Right cardiac atrium (tissue), 5 donors: ENCODE results near the gene ULK4. TPM values are rescaled to one million over a fixed set of nuclear protein-coding genes. Genes with fewer than 3 reads are reported as not detected.

Source experiments
- ATAC-seq, 2 donors: fragments of 200-7000 bp; cut with Tn5 transposase; one replicate each; pipeline versions ENCODE4 v1.8.0 to v1.9.1; 2020; ENCODE audit warnings: moderate library complexity in 2 of 2, mild to moderate bottlenecking in 1 of 2
- DNase-seq, 3 donors: peaks; one replicate each; pipeline ENCODE4 v3.0.0-alpha.2; 2020
- H3K27ac ChIP-seq: one replicate; pipeline ENCODE4 v1.5.1; 2013; ENCODE audit warnings: mild to moderate bottlenecking, low read length, control low read depth, moderate library complexity
- H3K27me3 ChIP-seq: one replicate; pipeline ENCODE4 v1.6.1; 2013; ENCODE audit not compliant: control insufficient read depth, insufficient read depth
- H3K4me1 ChIP-seq: one replicate; pipeline ENCODE4 v1.6.1; 2013; ENCODE audit warnings: low read length; ENCODE audit not compliant: control insufficient read depth, insufficient read depth
- H3K4me3 ChIP-seq: one replicate; pipeline ENCODE4 v1.5.1; 2013; ENCODE audit warnings: low read length, control low read depth
- H3K9me3 ChIP-seq: one replicate; pipeline ENCODE4 v1.6.1; 2013; ENCODE audit warnings: low read length; ENCODE audit not compliant: control insufficient read depth
- WGBS: extraction: QIAGEN DNeasy Blood & Tissue Kit; methylation state at CpG from one replicate; pipeline ENCODE4 v1.1.7; 2013; 5-methylcytosine and 5-hydroxymethylcytosine counted together
- intact Hi-C, 4 donors: fragments of 100-400 bp; cut with DNase I; formaldehyde crosslinking; loops; one replicate each; pipeline versions ENCODE4 v1.11.0 to v1.14.0; 2022 to 2023
- polyA plus RNA-seq: library from polyadenylated mRNA; stranded (reverse); fragments of 200-250 nt; gene quantifications from one replicate; pipeline ENCODE4 v1.2.3, GENCODE V29; 2013
- total RNA-seq, 4 donors: library from RNA; stranded (reverse); fragmentation: NEBNext Ultra II Directional; extraction: Animal tissue kit (Norgen Biotek cat#: 25700); gene quantifications; one replicate each; pipeline ENCODE4 v1.2.1, GENCODE V29; 2021
- donor health status: healthy with polysubstance abuse.
- donor health status: DM: no; HTN: yes; CAD: no.
- donor health status: DM: no; HTN: no; CAD: no.
- donor health status: DM: no; HTN: yes; CAD: no; lungs with severe emphysema.
- donor health status: DM: yes; HTN: yes; CAD: no.

Gene ULK4
- total and polyA plus RNA-seq, 5 donors: 13.8 to 22.4 (median 18.0) TPM

DNA sequence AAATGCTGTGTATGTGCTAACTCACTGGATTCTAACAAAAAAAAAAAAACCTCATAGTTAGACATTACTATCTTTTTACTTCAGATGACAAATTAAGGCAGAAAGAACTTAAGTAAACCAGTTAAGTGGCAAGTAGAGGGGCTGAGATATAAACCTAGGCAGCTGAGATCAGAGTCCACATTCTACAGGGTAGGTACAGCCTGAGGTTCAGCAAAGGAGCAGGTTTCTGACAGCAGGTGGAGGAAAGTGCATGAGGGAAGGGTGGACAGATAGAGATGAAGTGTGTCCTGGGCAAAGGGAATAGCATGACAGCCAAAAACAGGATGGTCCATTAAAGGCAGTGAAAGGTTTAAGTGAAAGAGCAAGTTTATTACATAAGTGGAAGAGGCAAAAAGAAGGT lies 329.2 kb downstream of the ULK4 start:
- Histone ChIP-seq H3K27ac (no peak overlapping the region), H3K9me3 (no peaks in the 10 kb centered on the region), H3K4me1 (no peaks in the 10 kb centered on the region), H3K27me3 (no peaks in the 10 kb centered on the region), H3K4me3 (no peak overlapping the region)
- ATAC-seq: no peak
- intact Hi-C loops: no loop called here
- DNase-seq: no peak

DNA sequence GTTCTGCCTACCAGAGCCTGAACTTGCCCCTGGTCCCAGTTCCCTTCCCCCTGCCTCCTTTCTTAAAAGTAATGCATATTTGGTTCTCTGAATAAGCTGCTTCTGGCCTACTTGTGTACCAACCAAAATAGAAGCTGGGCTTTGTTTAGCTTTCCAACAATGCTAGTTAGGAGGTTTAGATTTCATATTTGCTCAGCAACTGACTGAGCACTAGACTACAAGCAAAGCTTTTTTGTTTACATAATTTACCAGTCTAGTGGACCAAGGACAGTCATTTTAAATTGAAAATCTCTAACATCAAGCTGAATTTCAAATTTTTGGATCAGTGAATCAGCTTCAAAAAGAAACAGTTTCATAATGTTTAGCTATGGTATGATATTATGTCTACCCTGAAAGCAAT lies 331.2 kb downstream of the ULK4 start:
- intact Hi-C loops: no loop called here
- Histone ChIP-seq H3K4me3 (no peak overlapping the region), H3K27me3 (no peaks in the 10 kb centered on the region), H3K9me3 (no peaks in the 10 kb centered on the region), H3K27ac (no peak overlapping the region), H3K4me1 (no peaks in the 10 kb centered on the region)
- no peak for ATAC-seq
- no peak for DNase-seq

DNA sequence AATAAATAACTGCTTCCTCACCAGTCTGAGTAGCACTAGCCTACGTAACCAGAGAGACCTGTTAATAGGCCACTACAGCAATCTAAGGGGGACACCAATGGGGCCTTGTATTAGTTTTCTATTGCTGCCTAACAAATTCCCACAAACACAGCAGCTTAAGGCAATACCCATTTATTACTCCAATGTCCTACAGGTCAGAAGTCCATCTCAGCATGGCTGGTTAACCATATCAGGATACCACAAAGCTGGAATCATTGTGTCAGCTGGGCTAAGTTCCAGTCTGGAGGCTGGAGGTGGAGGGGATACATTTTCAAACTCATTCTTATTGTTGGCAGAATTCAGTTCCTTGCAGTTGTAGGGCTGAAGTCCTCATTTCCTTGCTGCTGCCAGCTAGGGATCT lies 331.9 kb downstream of the ULK4 start:
- H3K27me3 ChIP-seq: no peaks in the 10 kb centered on the region
- no peak for ATAC-seq
- H3K4me3 ChIP-seq: no peak overlapping the region
- no peaks in the 10 kb centered on the region for H3K4me1 ChIP-seq
- no peaks in the 10 kb centered on the region for H3K9me3 ChIP-seq
- no peak for DNase-seq
- intact Hi-C loops: no loop called here
- WGBS: 98% methylated on average over 1 of the region's 1 CpG
- no peak overlapping the region for H3K27ac ChIP-seq

DNA sequence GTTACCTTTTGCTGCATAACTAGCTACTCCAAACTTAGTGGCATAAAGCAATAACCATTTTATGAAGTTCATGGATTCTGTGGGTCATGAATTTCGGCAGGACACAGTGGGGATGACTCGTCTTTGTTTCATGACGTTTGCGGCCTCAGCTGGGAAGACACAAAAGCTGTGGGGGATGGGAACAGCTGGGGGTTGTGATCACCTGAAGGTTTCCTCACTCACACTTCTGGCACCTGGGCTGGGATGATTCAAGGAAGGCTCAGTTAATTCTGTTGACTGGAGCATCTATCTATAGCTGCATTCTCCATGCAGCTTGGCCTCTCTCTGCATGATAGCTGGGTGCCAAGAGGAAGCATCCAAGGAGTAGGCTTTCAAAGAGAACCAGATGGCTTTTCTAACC lies 332.8 kb downstream of the ULK4 start:
- H3K27ac ChIP-seq: no peak overlapping the region
- H3K4me3 ChIP-seq: no peak overlapping the region
- H3K4me1 ChIP-seq: no peaks in the 10 kb centered on the region
- DNase-seq (no peak), ATAC-seq (no peak)
- 81% methylated on average over 4 of the region's 4 CpGs for WGBS
- H3K9me3 ChIP-seq: no peaks in the 10 kb centered on the region
- intact Hi-C loops: no loop called here
- H3K27me3 ChIP-seq: no peaks in the 10 kb centered on the region

DNA sequence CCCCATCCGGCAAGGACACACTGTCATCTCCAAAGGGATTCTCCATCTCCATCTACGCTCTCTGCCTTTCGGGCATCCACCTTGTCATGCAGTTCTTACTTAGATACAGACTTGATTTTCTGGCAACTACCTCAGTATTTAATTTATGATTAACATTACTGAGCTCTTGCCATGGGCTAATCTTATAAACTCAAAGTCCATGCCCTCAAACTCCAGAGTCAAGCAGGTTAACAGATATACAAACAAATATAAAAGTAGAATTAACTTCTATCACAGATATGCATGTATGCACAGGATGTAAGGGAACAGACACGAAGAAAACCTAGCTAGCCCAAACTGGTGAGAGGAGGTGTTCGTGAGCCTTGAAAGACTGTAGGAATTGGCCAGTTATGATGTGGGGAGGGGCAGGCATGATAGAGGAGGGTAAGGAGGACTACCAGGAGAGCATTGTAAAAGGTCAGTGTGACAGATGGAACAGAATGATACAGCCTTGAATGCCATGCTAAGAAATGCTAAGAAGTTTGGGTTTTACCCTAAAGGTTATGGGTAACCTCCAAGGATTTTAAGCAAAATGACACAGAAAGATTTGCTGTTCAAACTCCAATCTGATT lies 334.3 kb downstream of the ULK4 start:
- WGBS: 95% methylated on average over 5 of the region's 5 CpGs
- Histone ChIP-seq H3K4me1 (no peaks in the 10 kb centered on the region), H3K27me3 (no peaks in the 10 kb centered on the region), H3K4me3 (no peak overlapping the region), H3K27ac (no peak overlapping the region), H3K9me3 (no peaks in the 10 kb centered on the region)
- intact Hi-C loops: no loop called here
- ATAC-seq (no peak), DNase-seq (no peak)

DNA sequence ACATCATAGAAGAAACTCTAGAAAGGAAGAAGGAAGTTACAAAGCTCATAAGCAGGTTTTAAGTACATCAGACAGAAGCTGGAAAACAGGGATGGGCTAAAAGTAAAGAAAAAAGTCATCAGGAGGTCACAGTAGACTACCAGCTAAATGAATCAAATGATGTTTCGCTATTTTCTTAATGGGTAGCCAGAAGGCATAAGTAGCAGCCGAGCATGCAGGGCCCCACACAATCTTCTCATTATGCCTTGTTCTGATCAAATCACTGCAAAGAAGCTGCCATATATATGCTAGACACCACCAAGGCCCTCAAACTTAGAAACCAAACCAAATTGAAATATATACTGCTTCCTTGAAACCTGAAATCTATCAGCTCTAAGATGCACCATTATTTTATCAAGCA lies 349.1 kb downstream of the ULK4 start:
- WGBS: 90% methylated on average over 2 of the region's 2 CpGs
- ATAC-seq: no peak
- no peak for DNase-seq
- intact Hi-C loops: no loop called here
- H3K4me3 ChIP-seq: no peak overlapping the region
- no peaks in the 10 kb centered on the region for H3K4me1 ChIP-seq
- H3K27ac ChIP-seq: no peak overlapping the region
- no peaks in the 10 kb centered on the region for H3K9me3 ChIP-seq
- no peaks in the 10 kb centered on the region for H3K27me3 ChIP-seq

DNA sequence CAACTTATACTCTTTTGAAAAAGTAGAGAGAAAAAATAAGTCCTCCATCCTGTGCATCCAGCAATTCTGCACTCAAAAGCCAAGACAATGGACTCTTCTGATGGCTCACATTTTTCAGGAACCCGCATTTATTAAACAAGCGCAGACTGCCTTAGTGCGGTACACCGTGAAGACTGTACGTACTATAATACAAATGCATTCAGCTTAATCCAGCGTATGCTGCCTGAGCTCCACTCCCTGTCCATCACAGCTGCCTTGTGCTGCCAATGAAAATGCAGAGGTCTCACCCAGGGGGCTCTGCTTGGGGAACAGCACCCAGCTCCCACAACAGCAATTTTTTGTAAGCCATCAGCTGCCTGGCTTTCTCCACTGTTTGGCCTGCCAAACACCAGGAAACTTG lies 350.9 kb downstream of the ULK4 start:
- H3K4me3 ChIP-seq: no peak overlapping the region
- no peak for DNase-seq
- H3K9me3 ChIP-seq: no peaks in the 10 kb centered on the region
- ATAC-seq: no peak
- H3K27me3 ChIP-seq: no peaks in the 10 kb centered on the region
- WGBS: 95% methylated on average over 6 of the region's 6 CpGs
- H3K27ac ChIP-seq: no peak overlapping the region
- intact Hi-C loops: no loop called here
- no peaks in the 10 kb centered on the region for H3K4me1 ChIP-seq

DNA sequence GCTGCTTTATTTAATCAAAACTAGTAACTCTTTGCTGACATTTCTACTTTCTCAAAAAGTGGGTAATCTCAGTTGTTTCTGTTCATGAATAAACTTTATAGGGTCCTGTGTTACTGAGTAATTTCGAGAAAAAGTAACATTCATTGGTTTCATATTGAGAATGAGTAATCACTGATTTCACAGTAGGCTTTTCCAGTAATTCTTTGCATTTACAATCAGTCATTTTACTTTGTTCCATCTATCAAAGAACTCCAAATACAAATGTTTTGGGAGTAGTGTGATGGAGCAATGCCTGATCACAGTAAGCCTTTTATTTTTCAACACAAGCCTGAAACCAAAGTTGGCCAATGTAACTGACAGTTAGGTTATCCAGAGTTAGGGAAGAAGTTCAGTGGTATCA lies 353.6 kb downstream of the ULK4 start:
- WGBS: 80% methylated on average over 1 of the region's 1 CpG
- Histone ChIP-seq H3K4me3 (no peak overlapping the region), H3K27ac (no peak overlapping the region), H3K27me3 (no peaks in the 10 kb centered on the region), H3K4me1 (no peaks in the 10 kb centered on the region), H3K9me3 (no peaks in the 10 kb centered on the region)
- intact Hi-C loops: no loop called here
- DNase-seq (no peak), ATAC-seq (no peak)

DNA sequence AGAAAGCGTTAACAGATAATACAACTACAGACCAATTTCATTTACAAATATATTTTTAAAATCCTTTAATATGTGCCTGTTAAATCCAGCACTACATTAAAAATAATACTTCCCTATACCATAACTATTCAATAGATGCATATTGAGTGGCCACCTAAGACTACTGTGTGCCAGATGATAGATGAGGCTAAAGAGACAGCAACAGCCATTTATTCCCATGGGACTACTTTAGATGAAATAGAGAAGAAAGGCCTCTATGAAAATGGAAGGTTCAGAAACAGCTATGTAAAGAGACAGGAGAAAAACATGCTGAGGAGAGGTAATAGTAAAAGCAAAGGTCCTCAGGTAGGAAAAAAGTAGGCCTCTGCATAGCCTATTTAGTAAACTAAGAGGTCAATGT lies 358.1 kb downstream of the ULK4 start:
- 99% methylated on average over 1 of the region's 1 CpG for WGBS
- no peaks in the 10 kb centered on the region for H3K9me3 ChIP-seq
- H3K4me1 ChIP-seq: peaks cover 5% of the 10 kb centered on the region
- no peaks in the 10 kb centered on the region for H3K27me3 ChIP-seq
- no peak overlapping the region for H3K4me3 ChIP-seq
- H3K27ac ChIP-seq: no peak overlapping the region
- intact Hi-C loops: no loop called here
- no peak for ATAC-seq
- no peak for DNase-seq

DNA sequence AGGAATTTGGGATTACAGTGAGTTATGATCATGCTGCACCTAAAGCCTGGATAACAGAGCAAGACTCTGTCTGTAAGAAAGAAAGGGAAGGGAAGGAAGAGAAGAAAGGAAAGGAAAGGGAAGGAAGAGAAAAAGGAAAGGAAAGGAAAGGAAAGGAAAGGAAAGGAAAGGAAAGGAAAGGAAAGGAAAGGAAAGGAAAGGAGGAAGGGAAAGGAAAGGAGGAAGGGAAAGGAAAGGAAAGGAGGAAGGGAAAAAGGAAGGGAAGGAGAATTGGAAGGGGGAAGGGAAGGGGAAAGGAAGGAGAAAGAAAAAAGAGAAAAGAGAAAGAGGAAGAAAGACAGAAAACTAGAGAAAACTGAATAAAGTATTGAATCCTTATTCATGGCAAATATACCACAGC lies 359.8 kb downstream of the ULK4 start:
- H3K27me3 ChIP-seq: no peaks in the 10 kb centered on the region
- H3K4me3 ChIP-seq: no peak overlapping the region
- DNase-seq: no peak
- H3K4me1 ChIP-seq: peaks cover 5% of the 10 kb centered on the region
- no peak overlapping the region for H3K27ac ChIP-seq
- no peaks in the 10 kb centered on the region for H3K9me3 ChIP-seq
- intact Hi-C loops: no loop called here
- ATAC-seq: no peak

DNA sequence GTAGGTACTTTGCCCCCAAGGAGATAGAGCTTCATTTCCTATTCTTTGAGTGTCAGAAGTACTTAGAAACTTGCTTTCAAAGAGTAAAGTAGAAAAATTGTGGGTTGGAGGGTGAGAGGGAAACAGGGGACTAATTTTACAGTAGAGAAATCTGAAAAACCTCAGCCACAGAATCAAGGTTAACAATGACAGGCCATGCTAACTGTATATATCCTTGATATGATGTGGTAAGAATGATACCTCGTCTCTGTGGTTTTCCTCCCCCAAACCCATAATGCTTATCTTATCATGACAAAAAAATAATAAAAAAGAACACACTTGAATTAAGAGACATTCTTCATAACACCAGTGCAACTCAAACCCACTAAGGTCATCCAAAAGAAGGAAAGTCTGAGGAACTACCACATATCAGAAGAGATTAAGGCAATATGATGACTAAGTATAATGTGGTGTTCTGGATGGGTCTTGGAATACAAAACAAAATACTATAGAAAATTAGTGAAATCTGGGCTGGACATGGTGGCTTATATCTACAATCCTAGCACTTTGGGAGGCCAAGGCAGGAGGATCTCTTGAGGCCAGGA lies 360.4 kb downstream of the ULK4 start:
- peaks cover 5% of the 10 kb centered on the region for H3K4me1 ChIP-seq
- H3K9me3 ChIP-seq: no peaks in the 10 kb centered on the region
- intact Hi-C loops: no loop called here
- H3K27ac ChIP-seq: no peak overlapping the region
- ATAC-seq (no peak), DNase-seq (no peak)
- 21% methylated on average over 1 of the region's 1 CpG for WGBS
- no peaks in the 10 kb centered on the region for H3K27me3 ChIP-seq
- H3K4me3 ChIP-seq: no peak overlapping the region

DNA sequence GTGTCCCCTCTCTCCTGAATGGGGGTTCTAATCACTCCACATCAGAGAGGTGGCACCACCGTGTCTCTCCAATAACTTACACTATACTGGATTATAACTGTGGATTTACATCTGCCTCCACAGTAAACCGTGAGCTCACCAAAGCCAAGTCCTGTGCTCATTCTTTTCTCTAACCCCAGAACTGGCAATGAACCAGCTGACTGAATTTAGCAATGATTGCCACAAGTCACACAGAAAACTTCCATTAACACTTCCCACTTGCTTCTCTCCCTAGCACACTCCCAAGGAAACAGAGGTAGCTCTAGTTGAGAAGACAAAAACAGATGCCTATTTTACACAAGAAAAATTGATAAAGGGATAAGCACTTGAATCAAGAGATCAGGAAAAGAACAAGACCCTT lies 361.3 kb downstream of the ULK4 start:
- 50% methylated on average over 2 of the region's 2 CpGs for WGBS
- DNase-seq (no peak), ATAC-seq (no peak)
- Histone ChIP-seq H3K27ac (no peak overlapping the region), H3K27me3 (no peaks in the 10 kb centered on the region), H3K9me3 (no peaks in the 10 kb centered on the region), H3K4me1 (peaks cover 5% of the 10 kb centered on the region), H3K4me3 (no peak overlapping the region)
- intact Hi-C loops: no loop called here
